Neural progenitor cell (in vitro differentiated cells): ENCODE data around the gene SLC35B3. TPM values are rescaled to one million over a fixed set of nuclear protein-coding genes. Genes with fewer than 3 reads are reported as not detected.

ENCODE experiments used
- DNase-seq: peaks from one replicate; pipeline ENCODE4 v3.0.0-alpha.2; 2016; ENCODE audit warnings: low spot score
- H2AFZ ChIP-seq: fragments of 200-600 bp; sonication (generic); replicated peaks from 2 replicates; pipeline ENCODE4 v1.6.1; 2016; ENCODE audit warnings: antibody characterized with exemption
- H3F3A ChIP-seq: fragments of 200-600 bp; sonication (generic); 2 replicates; pipeline ENCODE4 v1.6.1; 2016; ENCODE audit warnings: antibody characterized with exemption, low read depth
- H3K27ac ChIP-seq: fragments of 200-600 bp; sonication (generic); 2 replicates; pipeline ENCODE4 v1.5.1; 2016; ENCODE audit warnings: mild to moderate bottlenecking
- H3K27me3 ChIP-seq: fragments of 200-600 bp; sonication (generic); 2 replicates; pipeline ENCODE4 v1.6.1; 2016; ENCODE audit warnings: mild to moderate bottlenecking, moderate library complexity
- H3K36me3 ChIP-seq: fragments of 200-600 bp; sonication (generic); 2 replicates; pipeline ENCODE4 v1.5.1; 2016
- H3K4me1 ChIP-seq: fragments of 200-600 bp; sonication (generic); 2 replicates; pipeline ENCODE4 v1.6.1; 2016; ENCODE audit warnings: mixed run types
- H3K4me2 ChIP-seq: fragments of 200-600 bp; sonication (generic); 2 replicates; pipeline ENCODE4 v1.6.1; 2016
- H3K4me3 ChIP-seq: fragments of 200-600 bp; sonication (generic); 2 replicates; pipeline ENCODE4 v1.5.1; 2016
- H3K79me2 ChIP-seq: fragments of 200-600 bp; sonication (generic); 2 replicates; pipeline ENCODE4 v1.6.1; 2016; ENCODE audit warnings: low read depth
- H3K9ac ChIP-seq: fragments of 200-600 bp; sonication (generic); 2 replicates; pipeline ENCODE4 v1.6.1; 2016
- H3K9me3 ChIP-seq: fragments of 200-600 bp; sonication (generic); 2 replicates; pipeline ENCODE4 v1.5.1; 2016; ENCODE audit warnings: low read depth
- H4K20me1 ChIP-seq: fragments of 200-600 bp; sonication (generic); 2 replicates; pipeline ENCODE4 v1.6.1; 2016; ENCODE audit warnings: low read depth
- H3K27ac Mint-ChIP-seq: 3 replicates; pipeline ENCODE4 v1.8.0; 2021; ENCODE audit warnings: mixed read lengths
- H3K27me3 Mint-ChIP-seq: 2 replicates; pipeline ENCODE4 v1.8.0; 2022; ENCODE audit warnings: low read depth, mild to moderate bottlenecking, inconsistent platforms, moderate library complexity, mixed read lengths; ENCODE audit not compliant: insufficient read depth
- H3K36me3 Mint-ChIP-seq: 3 replicates; pipeline ENCODE4 v1.8.0; 2021; ENCODE audit warnings: mixed read lengths
- H3K4me1 Mint-ChIP-seq: 3 replicates; pipeline ENCODE4 v1.8.0; 2021; ENCODE audit warnings: mixed read lengths
- H3K4me3 Mint-ChIP-seq: 3 replicates; pipeline ENCODE4 v1.8.0; 2021; ENCODE audit warnings: mild to moderate bottlenecking, moderate library complexity, mixed read lengths
- H3K9me3 Mint-ChIP-seq: 3 replicates; pipeline ENCODE4 v1.8.0; 2020; ENCODE audit warnings: mixed read lengths
- EZH2 ChIP-seq: fragments of 200-600 bp; sonication (generic); IDR thresholded peaks from 2 replicates; pipeline ENCODE4 v1.6.1; 2017; ENCODE audit warnings: antibody characterized with exemption, mild to moderate bottlenecking, moderate library complexity
- EZH2phosphoT487 ChIP-seq: fragments of 200-600 bp; sonication (generic); IDR thresholded peaks from 2 replicates; pipeline ENCODE4 v1.6.1; 2017; ENCODE audit warnings: antibody characterized with exemption
- total RNA-seq: library from RNA; depleted of rRNA; stranded (reverse); fragments of >200 nt; gene quantifications from 2 replicates; pipeline ENCODE4 v1.2.3, GENCODE V29; 2015; ENCODE audit warnings: low replicate concordance
- TF ChIP-seq, protein P1 (sequence below): fragments of 200-600 bp; sonication (generic); IDR thresholded peaks from 2 replicates; pipeline ENCODE4 v1.5.1; 2017; ENCODE audit warnings: antibody characterized with exemption, mild to moderate bottlenecking

Gene SLC35B3
- total RNA-seq, 1 donor from 2014 or later: 8.1 TPM

DNA sequence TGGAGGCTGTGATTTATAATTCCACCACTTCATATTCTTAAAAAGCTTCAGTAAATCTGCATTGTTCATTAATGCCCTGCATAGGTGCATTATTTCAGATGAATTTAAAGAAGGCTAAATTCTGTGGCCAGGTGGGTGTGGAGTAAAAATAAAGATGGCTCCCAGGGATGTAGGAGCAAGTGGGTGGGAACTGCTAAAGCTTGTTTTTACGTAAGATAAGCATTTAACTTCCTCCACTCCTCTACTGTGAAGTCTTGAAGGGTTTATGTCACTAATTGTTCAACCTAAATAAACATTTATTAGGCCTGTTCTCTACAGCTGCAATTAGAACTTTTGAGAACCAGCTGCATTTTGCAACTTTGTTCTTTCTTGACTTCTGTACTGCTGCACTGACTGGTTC, 6.8 kb upstream of the SLC35B3 start:
- Mint-ChIP-seq H3K4me3 (no peak overlapping the region), H3K27me3 (no peaks in the 10 kb centered on the region), H3K4me1 (peaks cover 4% of the 10 kb centered on the region), H3K9me3 (no peaks in the 10 kb centered on the region), H3K36me3 (no peaks in the 10 kb centered on the region), H3K27ac (no peak overlapping the region)
- Histone ChIP-seq H3K36me3 (no peaks in the 10 kb centered on the region), H3K4me1 (no peaks in the 10 kb centered on the region), H4K20me1 (no peaks in the 10 kb centered on the region), H3F3A (no peaks in the 10 kb centered on the region), H3K9me3 (no peaks in the 10 kb centered on the region), H3K9ac (no peak overlapping the region), H2AFZ (no peak overlapping the region), H3K27ac (no peak overlapping the region), H3K27me3 (no peaks in the 10 kb centered on the region), H3K4me3 (no peak overlapping the region), H3K4me2 (no peak overlapping the region), H3K79me2 (no peaks in the 10 kb centered on the region)
- DNase-seq: no peak
- TF ChIP-seq, protein P1, sequence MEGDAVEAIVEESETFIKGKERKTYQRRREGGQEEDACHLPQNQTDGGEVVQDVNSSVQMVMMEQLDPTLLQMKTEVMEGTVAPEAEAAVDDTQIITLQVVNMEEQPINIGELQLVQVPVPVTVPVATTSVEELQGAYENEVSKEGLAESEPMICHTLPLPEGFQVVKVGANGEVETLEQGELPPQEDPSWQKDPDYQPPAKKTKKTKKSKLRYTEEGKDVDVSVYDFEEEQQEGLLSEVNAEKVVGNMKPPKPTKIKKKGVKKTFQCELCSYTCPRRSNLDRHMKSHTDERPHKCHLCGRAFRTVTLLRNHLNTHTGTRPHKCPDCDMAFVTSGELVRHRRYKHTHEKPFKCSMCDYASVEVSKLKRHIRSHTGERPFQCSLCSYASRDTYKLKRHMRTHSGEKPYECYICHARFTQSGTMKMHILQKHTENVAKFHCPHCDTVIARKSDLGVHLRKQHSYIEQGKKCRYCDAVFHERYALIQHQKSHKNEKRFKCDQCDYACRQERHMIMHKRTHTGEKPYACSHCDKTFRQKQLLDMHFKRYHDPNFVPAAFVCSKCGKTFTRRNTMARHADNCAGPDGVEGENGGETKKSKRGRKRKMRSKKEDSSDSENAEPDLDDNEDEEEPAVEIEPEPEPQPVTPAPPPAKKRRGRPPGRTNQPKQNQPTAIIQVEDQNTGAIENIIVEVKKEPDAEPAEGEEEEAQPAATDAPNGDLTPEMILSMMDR: no peak
- no peak for TF ChIP-seq EZH2phosphoT487
- TF ChIP-seq EZH2: no peak

DNA sequence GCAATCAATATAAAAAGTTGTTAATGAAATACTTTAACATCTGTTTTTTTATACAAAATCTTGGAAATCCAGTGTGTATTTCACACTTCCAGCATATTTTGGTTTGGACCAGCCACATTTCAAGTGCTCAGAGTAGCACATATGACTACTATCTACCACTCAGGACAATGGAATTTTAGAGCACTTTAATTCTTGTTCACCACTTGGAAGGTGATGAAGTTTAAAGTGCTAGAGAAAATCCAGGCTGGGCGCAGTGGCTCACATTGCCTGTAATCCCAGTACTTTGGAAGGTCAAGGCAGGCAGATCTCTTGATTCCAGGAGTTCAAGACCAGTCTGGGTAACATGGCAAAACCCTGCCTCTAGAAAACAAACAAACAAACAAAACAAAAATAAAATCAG, 6.1 kb upstream of the SLC35B3 start:
- no peak overlapping the region for H2AFZ ChIP-seq
- no peak for DNase-seq

DNA sequence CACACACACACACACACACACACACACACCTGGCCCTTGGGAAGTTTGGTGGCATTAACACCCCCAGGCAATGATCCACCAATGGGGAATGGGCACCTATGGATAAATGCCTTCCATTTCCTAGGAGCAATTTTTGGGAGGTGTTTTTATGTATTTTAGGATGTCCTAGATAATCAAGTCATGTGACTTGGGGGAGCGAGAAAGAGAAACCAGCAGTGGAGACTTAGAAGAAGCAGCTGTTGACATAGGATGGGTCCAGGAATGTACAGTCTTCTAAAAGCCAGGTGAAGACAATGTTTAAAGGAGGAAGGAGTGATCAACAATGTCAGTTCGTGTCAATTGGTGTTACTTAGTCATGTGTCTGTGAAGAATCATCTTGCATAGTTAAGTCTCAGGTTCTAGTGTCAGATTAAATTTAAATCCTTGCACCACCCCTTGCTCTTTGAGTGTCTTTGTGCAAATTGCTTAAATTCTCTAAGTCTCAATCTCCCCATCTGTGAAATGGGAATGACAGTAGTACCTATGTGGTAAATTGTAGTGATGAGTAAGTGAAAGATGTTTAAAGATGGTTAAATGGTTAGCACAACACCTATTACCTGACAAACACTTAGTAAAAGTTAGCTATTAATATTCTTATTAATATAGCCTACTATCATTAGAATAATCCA, 4.4 kb upstream of the SLC35B3 start:
- TF ChIP-seq EZH2phosphoT487 (no peak), EZH2 (no peak)
- TF ChIP-seq, protein P1: no peak
- Mint-ChIP-seq H3K27ac (no peak overlapping the region), H3K9me3 (no peaks in the 10 kb centered on the region), H3K4me1 (peaks cover 8% of the 10 kb centered on the region), H3K36me3 (no peaks in the 10 kb centered on the region), H3K27me3 (no peaks in the 10 kb centered on the region), H3K4me3 (no peak overlapping the region)
- Histone ChIP-seq H2AFZ (no peak overlapping the region), H3K4me3 (no peak overlapping the region), H3K27me3 (no peaks in the 10 kb centered on the region), H3K36me3 (no peaks in the 10 kb centered on the region), H3K9ac (no peak overlapping the region), H3K4me1 (no peaks in the 10 kb centered on the region), H4K20me1 (no peaks in the 10 kb centered on the region), H3K4me2 (no peak overlapping the region), H3F3A (no peaks in the 10 kb centered on the region), H3K27ac (no peak overlapping the region), H3K79me2 (peaks cover 5% of the 10 kb centered on the region), H3K9me3 (no peaks in the 10 kb centered on the region)
- no peak for DNase-seq

More for the DNA sequence above, 6.1 kb upstream of the SLC35B3 start:
- Histone ChIP-seq H3K27me3 (no peaks in the 10 kb centered on the region), H4K20me1 (no peaks in the 10 kb centered on the region), H3K79me2 (no peaks in the 10 kb centered on the region), H3F3A (no peaks in the 10 kb centered on the region), H3K4me2 (no peak overlapping the region), H3K4me1 (no peaks in the 10 kb centered on the region), H3K36me3 (no peaks in the 10 kb centered on the region), H3K4me3 (no peak overlapping the region), H3K9ac (no peak overlapping the region), H3K27ac (no peak overlapping the region), H3K9me3 (no peaks in the 10 kb centered on the region)
- TF ChIP-seq EZH2 (no peak), EZH2phosphoT487 (no peak)
- TF ChIP-seq, protein P1: no peak
- Mint-ChIP-seq H3K4me3 (no peak overlapping the region), H3K36me3 (no peaks in the 10 kb centered on the region), H3K4me1 (no peaks in the 10 kb centered on the region), H3K27ac (no peak overlapping the region), H3K27me3 (no peaks in the 10 kb centered on the region), H3K9me3 (no peaks in the 10 kb centered on the region)
